Measurements from ENCODE around the gene C19orf81. TPM values are rescaled to one million over a fixed set of nuclear protein-coding genes. Genes with fewer than 3 reads are reported as not detected.

The C19orf81 gene
- total RNA-seq, 1 experiment from 2014 or later: 14.5 TPM

DNA sequence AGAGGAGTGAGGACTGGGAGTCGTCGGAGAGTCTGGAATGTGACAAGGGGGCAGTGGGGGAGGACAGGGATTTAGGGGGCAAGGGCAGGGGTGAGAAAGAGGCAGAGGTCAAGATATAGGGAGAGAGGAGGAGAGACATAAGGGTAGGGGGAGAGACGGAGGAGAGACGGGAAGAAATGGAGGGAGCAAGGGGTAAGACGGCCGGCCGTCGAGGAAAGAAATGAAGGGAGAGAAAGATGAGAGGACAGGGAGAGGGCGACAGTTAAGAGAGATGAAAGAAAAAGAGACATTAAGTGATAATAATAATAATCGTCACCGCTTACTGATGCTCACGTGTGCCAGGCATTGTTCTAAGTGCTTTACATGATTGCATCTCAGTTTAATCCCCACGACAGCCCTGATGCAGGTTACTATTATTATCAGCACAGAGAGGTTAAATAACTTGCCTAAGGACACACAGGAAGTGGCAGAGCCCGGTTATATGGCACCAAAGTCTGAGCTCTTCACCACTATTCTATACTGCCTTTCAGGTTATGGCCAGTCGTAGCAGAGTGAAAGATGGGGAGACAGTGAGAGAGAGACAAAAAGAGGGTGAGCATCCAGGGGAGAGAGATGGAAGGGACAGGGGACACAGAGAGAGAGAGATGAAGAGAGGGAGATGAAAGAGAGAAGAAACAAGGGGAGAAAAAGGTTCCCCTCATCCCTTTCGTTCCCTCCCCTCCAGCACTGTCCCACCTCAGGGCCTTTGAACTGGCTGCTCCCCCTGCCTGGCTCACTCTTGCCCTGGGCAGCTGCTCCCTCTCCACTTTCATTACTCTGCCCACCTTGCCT is 13.6 kb downstream of the C19orf81 start:
- no peak overlapping the region for H2AFZ ChIP-seq (ENCODE audit: low read depth, low read length, poor library complexity, severe bottlenecking)
- H3K9me2 ChIP-seq (ENCODE audit: insufficient read depth): no peaks in the 10 kb centered on the region
- no peaks in the 10 kb centered on the region for H3K36me3 ChIP-seq (ENCODE audit: control insufficient read depth in 1 of 2, insufficient read depth in 2 of 2, low read length in 2 of 2)
- CTCF ChIA-PET: no interaction called here
- POLR2A ChIA-PET: no interaction called here
- no peak overlapping the region for H3K9ac ChIP-seq (ENCODE audit: low read length)
- H3K79me2 ChIP-seq (ENCODE audit: insufficient read depth, low read length): no peaks in the 10 kb centered on the region
- DNase-seq (ENCODE audit: low read depth, low spot score) (no peak), ATAC-seq (no peak)
- no peaks in the 10 kb centered on the region for H4K20me1 ChIP-seq (ENCODE audit: insufficient read depth)
- no peak overlapping the region for H3K4me2 ChIP-seq (ENCODE audit: low read length)
- TF ChIP-seq CEBPB (IDR thresholded peaks at IDR 0.05; ENCODE audit: low read depth) (no peak), ZFX (IDR thresholded peaks at IDR 0.05) (no peak), POLR2A (IDR thresholded peaks at IDR 0.05; ENCODE audit: borderline replicate concordance, extremely low read depth, insufficient read depth, insufficient read length) (no peak), EZH2 (IDR thresholded peaks at IDR 0.05) (no peak), TCF7L2 (IDR thresholded peaks at IDR 0.05; ENCODE audit: borderline replicate concordance, extremely low read depth, insufficient read depth, insufficient read length) (no peak), POLR2AphosphoS5 (IDR thresholded peaks at IDR 0.05; ENCODE audit: low read depth, low read length) (no peak), ELF1 (IDR thresholded peaks at IDR 0.05; ENCODE audit: borderline replicate concordance, low read depth) (no peak), EZH2phosphoT487 (IDR thresholded peaks at IDR 0.05; ENCODE audit: borderline replicate concordance) (no peak), ZNF274 (IDR thresholded peaks at IDR 0.05; ENCODE audit: low read depth, low read length) (no peak), FOSL1 (IDR thresholded peaks at IDR 0.05; ENCODE audit: low read depth) (no peak)
- TF ChIP-seq, protein P1, sequence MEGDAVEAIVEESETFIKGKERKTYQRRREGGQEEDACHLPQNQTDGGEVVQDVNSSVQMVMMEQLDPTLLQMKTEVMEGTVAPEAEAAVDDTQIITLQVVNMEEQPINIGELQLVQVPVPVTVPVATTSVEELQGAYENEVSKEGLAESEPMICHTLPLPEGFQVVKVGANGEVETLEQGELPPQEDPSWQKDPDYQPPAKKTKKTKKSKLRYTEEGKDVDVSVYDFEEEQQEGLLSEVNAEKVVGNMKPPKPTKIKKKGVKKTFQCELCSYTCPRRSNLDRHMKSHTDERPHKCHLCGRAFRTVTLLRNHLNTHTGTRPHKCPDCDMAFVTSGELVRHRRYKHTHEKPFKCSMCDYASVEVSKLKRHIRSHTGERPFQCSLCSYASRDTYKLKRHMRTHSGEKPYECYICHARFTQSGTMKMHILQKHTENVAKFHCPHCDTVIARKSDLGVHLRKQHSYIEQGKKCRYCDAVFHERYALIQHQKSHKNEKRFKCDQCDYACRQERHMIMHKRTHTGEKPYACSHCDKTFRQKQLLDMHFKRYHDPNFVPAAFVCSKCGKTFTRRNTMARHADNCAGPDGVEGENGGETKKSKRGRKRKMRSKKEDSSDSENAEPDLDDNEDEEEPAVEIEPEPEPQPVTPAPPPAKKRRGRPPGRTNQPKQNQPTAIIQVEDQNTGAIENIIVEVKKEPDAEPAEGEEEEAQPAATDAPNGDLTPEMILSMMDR (IDR thresholded peaks at IDR 0.05 in 2 of 3, conservative IDR thresholded peaks at IDR 0.05 in 1 of 3; ENCODE audit: borderline replicate concordance in 1 of 3, insufficient read depth in 1 of 3, low read depth in 2 of 3, low read length in 2 of 3): no peak
- TF ChIP-seq, protein P2, sequence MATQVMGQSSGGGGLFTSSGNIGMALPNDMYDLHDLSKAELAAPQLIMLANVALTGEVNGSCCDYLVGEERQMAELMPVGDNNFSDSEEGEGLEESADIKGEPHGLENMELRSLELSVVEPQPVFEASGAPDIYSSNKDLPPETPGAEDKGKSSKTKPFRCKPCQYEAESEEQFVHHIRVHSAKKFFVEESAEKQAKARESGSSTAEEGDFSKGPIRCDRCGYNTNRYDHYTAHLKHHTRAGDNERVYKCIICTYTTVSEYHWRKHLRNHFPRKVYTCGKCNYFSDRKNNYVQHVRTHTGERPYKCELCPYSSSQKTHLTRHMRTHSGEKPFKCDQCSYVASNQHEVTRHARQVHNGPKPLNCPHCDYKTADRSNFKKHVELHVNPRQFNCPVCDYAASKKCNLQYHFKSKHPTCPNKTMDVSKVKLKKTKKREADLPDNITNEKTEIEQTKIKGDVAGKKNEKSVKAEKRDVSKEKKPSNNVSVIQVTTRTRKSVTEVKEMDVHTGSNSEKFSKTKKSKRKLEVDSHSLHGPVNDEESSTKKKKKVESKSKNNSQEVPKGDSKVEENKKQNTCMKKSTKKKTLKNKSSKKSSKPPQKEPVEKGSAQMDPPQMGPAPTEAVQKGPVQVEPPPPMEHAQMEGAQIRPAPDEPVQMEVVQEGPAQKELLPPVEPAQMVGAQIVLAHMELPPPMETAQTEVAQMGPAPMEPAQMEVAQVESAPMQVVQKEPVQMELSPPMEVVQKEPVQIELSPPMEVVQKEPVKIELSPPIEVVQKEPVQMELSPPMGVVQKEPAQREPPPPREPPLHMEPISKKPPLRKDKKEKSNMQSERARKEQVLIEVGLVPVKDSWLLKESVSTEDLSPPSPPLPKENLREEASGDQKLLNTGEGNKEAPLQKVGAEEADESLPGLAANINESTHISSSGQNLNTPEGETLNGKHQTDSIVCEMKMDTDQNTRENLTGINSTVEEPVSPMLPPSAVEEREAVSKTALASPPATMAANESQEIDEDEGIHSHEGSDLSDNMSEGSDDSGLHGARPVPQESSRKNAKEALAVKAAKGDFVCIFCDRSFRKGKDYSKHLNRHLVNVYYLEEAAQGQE (IDR thresholded peaks at IDR 0.05; ENCODE audit: low read depth): no peak
- TF ChIP-seq, protein P3, sequence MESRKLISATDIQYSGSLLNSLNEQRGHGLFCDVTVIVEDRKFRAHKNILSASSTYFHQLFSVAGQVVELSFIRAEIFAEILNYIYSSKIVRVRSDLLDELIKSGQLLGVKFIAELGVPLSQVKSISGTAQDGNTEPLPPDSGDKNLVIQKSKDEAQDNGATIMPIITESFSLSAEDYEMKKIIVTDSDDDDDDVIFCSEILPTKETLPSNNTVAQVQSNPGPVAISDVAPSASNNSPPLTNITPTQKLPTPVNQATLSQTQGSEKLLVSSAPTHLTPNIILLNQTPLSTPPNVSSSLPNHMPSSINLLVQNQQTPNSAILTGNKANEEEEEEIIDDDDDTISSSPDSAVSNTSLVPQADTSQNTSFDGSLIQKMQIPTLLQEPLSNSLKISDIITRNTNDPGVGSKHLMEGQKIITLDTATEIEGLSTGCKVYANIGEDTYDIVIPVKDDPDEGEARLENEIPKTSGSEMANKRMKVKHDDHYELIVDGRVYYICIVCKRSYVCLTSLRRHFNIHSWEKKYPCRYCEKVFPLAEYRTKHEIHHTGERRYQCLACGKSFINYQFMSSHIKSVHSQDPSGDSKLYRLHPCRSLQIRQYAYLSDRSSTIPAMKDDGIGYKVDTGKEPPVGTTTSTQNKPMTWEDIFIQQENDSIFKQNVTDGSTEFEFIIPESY (IDR thresholded peaks at IDR 0.05; ENCODE audit: extremely low read depth, insufficient replicate concordance, low read length): no peak
- H3K27ac ChIP-seq (ENCODE audit: low read depth, low read length): no peak overlapping the region
- no peaks in the 10 kb centered on the region for H3K27me3 ChIP-seq (ENCODE audit: insufficient read depth, low read length)
- BruUV-seq (replicated peaks): no TSS peak
- H3K9me3 ChIP-seq (ENCODE audit: control insufficient read depth in 1 of 2, insufficient read depth in 1 of 2, low read depth in 1 of 2, low read length in 2 of 2): no peaks in the 10 kb centered on the region
- no peak overlapping the region for H3K4me3 ChIP-seq (replicated peaks in 1 of 2; ENCODE audit: low read depth in 1 of 2, low read length in 2 of 2)
- peaks cover 0 to 11% of the 10 kb centered on the region in 2 experiments; a peak in 3 of 4 replicates for H3K4me1 ChIP-seq (ENCODE audit: control insufficient read depth in 1 of 2, insufficient read depth in 2 of 2, low read length in 2 of 2)
- RAD21 ChIA-PET (ENCODE audit: low non-redundant PET in 1 of 2, low total read pairs in 2 of 2, uncharacterized antibody in 2 of 2, unreplicated experiment in 2 of 2): no interaction called here
- intact Hi-C loops (cut with micrococcal nuclease): no loop called here

Measured in HCT116 (cell line).